ENCODE results near the gene LGALS3BP. TPM values are rescaled to one million over a fixed set of nuclear protein-coding genes. Genes with fewer than 3 reads are reported as not detected.

The LGALS3BP gene
- total RNA-seq, 4 donors from 2014 or later = 172 to 414 (median 262) TPM

- intact Hi-C loops (cut with DNase I) = no loop called here
- WGBS, 2 donors = 63 to 70% methylated on average over 11 to 23 of the region's 33 CpGs
- Histone ChIP-seq H3K9me3 (no peaks in the 10 kb centered on the region), H3K27ac (peak overlapping the region; percentile 69 to 91 (median 90)), H3K27me3 (peaks cover 0 to 3% (median 0%) of the 10 kb centered on the region in 4 donors), H3K4me3 (no peak overlapping the region), H3K36me3 (no peaks in the 10 kb centered on the region), H3K4me1 (peaks cover 15 to 36% (median 32%) of the 10 kb centered on the region in 3 donors)
- no peak for DNase-seq
- TF ChIP-seq POLR2A (IDR thresholded peaks at IDR 0.05) = no peak
- TF ChIP-seq, protein P1, sequence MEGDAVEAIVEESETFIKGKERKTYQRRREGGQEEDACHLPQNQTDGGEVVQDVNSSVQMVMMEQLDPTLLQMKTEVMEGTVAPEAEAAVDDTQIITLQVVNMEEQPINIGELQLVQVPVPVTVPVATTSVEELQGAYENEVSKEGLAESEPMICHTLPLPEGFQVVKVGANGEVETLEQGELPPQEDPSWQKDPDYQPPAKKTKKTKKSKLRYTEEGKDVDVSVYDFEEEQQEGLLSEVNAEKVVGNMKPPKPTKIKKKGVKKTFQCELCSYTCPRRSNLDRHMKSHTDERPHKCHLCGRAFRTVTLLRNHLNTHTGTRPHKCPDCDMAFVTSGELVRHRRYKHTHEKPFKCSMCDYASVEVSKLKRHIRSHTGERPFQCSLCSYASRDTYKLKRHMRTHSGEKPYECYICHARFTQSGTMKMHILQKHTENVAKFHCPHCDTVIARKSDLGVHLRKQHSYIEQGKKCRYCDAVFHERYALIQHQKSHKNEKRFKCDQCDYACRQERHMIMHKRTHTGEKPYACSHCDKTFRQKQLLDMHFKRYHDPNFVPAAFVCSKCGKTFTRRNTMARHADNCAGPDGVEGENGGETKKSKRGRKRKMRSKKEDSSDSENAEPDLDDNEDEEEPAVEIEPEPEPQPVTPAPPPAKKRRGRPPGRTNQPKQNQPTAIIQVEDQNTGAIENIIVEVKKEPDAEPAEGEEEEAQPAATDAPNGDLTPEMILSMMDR (IDR thresholded peaks at IDR 0.05) = no peak
Measured at GRCh38 chr17:78935419-78936323, 44.1 kb downstream of the LGALS3BP start.

- WGBS, 2 donors = 75 to 87% methylated on average over 10 of the region's 19 CpGs
Measured at GRCh38 chr17:78934681-78935418, 44.9 kb downstream of the LGALS3BP start.

DNA sequence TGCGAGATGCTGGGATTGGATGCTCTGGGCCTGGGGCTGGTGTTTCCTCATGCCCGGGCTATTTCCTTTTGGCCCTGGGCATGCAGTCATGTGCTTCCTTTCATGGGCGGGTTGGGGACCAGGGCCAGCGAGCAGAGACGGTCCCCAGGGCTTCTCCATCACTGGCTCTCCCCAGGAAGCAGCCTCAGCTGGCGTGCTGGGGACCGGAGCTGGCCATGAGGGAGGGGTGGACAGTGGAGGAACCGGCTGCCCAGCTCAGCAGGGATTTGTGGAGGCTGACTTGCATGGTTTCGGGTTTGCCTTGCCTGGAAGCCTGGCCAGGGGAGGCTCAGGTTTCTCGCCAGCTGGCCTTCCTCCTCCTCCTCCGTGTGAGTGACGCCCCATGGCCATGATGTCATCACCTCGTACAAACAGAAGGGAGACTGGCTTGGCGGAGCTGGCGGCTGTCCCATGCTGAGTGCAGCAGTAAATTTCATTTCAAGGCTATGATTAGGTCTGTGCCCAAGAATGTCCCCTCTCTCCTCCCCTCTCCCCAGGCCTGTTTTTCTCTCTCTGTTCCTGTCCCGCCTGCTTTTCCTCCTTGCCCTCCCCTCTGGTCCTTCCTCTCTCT lies 45.7 kb downstream of the LGALS3BP start:
- peak overlapping the region; percentile 69 to 91 (median 90) for H3K27ac ChIP-seq
- TF ChIP-seq, protein P1 (IDR thresholded peaks at IDR 0.05) = no peak
- H3K4me3 ChIP-seq = peak overlapping the region in 3 of 4 donors; percentile 22 to 52 (median 27)
- H3K36me3 ChIP-seq = no peaks in the 10 kb centered on the region
- H3K27me3 ChIP-seq = peaks cover 0 to 15% (median 0%) of the 10 kb centered on the region in 4 donors
- H3K4me1 ChIP-seq = peaks cover 15 to 42% (median 32%) of the 10 kb centered on the region in 3 donors
- DNase-seq = peak; percentile 52
- intact Hi-C loops (cut with DNase I) = no loop called here
- no peaks in the 10 kb centered on the region for H3K9me3 ChIP-seq
- 2 to 7% methylated on average over 7 to 12 of the region's 16 CpGs for WGBS, 2 donors

More at GRCh38 chr17:78934681-78935418, 44.9 kb downstream of the LGALS3BP start:
- H3K27me3 ChIP-seq = peaks cover 0 to 9% (median 0%) of the 10 kb centered on the region in 4 donors
- H3K9me3 ChIP-seq = no peaks in the 10 kb centered on the region
- no peaks in the 10 kb centered on the region for H3K36me3 ChIP-seq
- peak overlapping the region in 3 of 4 donors; percentile 22 to 52 (median 27) for H3K4me3 ChIP-seq
- peaks cover 15 to 39% (median 32%) of the 10 kb centered on the region in 3 donors for H3K4me1 ChIP-seq
- H3K27ac ChIP-seq = peak overlapping the region; percentile 69 to 91 (median 90)
- intact Hi-C loops (cut with DNase I) = no loop called here
- DNase-seq = no peak
- TF ChIP-seq POLR2A (IDR thresholded peaks at IDR 0.05) = no peak
- TF ChIP-seq, protein P1 (IDR thresholded peaks at IDR 0.05) = no peak

GRCh38 chr17:78933025-78933958 lies 46.4 kb downstream of the LGALS3BP start:
- no peak for DNase-seq
- peak overlapping the region in 3 of 4 donors; percentile 22 to 52 (median 27) for H3K4me3 ChIP-seq

More at GRCh38 chr17:78933025-78933958, 46.4 kb downstream of the LGALS3BP start:
- TF ChIP-seq POLR2A (IDR thresholded peaks at IDR 0.05) = no peak
- TF ChIP-seq, protein P1 (IDR thresholded peaks at IDR 0.05) = no peak
- intact Hi-C loops (cut with DNase I) = no loop called here
- Histone ChIP-seq H3K27ac (peak overlapping the region; percentile 69 to 91 (median 90)), H3K9me3 (no peaks in the 10 kb centered on the region), H3K4me1 (peaks cover 15 to 42% (median 32%) of the 10 kb centered on the region in 3 donors), H3K36me3 (no peaks in the 10 kb centered on the region), H3K27me3 (peaks cover 0 to 23% (median 0%) of the 10 kb centered on the region in 4 donors)
- WGBS, 2 donors = 48 to 56% methylated on average over 13 to 14 of the region's 18 CpGs

Measured in esophagus squamous epithelium (tissue), 5 donors.